ENCODE results near the gene GNPDA1. TPM values are rescaled to one million over a fixed set of nuclear protein-coding genes. Genes with fewer than 3 reads are reported as not detected.

Gene GNPDA1
- total and polyA plus RNA-seq, 9 of the 15 experiments (the other 6 are each of a cell fraction or from before 2014, with no cell fraction given): 14.1 to 145 (median 52.2) TPM

- TF ChIP-seq MGA (IDR thresholded peaks at IDR 0.05): peak; percentile 73
- TF ChIP-seq NFIC (IDR thresholded peaks at IDR 0.05): no peak
- peak; percentile 23; the same call in 1 of the 2 replicates for TF ChIP-seq ZNF175 (CRISPR knock-in tag; IDR thresholded peaks at IDR 0.05; ENCODE audit: low read depth)
- no peak for TF ChIP-seq PPARD (CRISPR knock-in tag; IDR thresholded peaks at IDR 0.05)
- TF ChIP-seq NCOA4 (IDR thresholded peaks at IDR 0.05; ENCODE audit: partially characterized antibody): no peak
Observed at GRCh38 chr5:141958113-141958512, 54.7 kb downstream of the GNPDA1 start, which contains the start of gene PCDH12 (continued).
